H54 (cell line): ENCODE results near the gene PPP2R2B.

Source experiments
- DNase-seq: peaks from one replicate; pipeline ENCODE4 v3.0.0; 2011; ENCODE audit warnings: low spot score, mixed read lengths; ENCODE audit not compliant: insufficient read length
- FAIRE-seq: peaks from 3 replicates; lab custom pipeline; 2011; peaks lifted over from hg19 to GRCh38; lab: Jason Lieb, UNC
- POLR2A ChIP-seq: IDR thresholded peaks from 2 replicates; pipeline ENCODE4 v1.6.1; 2011; ENCODE audit warnings: low read depth, mild to moderate bottlenecking, low read length

The PPP2R2B gene

GRCh38 chr5:146699138-146699537 lies 179.4 kb downstream of the PPP2R2B start:
- DNase-seq: no peak
- no peak for FAIRE-seq
- TF ChIP-seq POLR2A: no peak

GRCh38 chr5:146698651-146699050 lies 179.9 kb downstream of the PPP2R2B start:
- no peak for DNase-seq
- no peak for TF ChIP-seq POLR2A
- no peak for FAIRE-seq

- no peak for FAIRE-seq
- no peak for TF ChIP-seq POLR2A
- DNase-seq: no peak
These were observed 181.3 kb downstream of the PPP2R2B start for GRCh38 chr5:146697211-146697610.

- DNase-seq: no peak
- FAIRE-seq: no peak
- no peak for TF ChIP-seq POLR2A
These were observed 182.9 kb downstream of the PPP2R2B start for GRCh38 chr5:146695646-146696045.

GRCh38 chr5:146690880-146691355 lies 187.6 kb downstream of the PPP2R2B start:
- no peak for DNase-seq
- no peak for TF ChIP-seq POLR2A

GRCh38 chr5:146687630-146688029 lies 190.9 kb downstream of the PPP2R2B start:
- DNase-seq (no peak), FAIRE-seq (no peak)
- TF ChIP-seq POLR2A: no peak

More at GRCh38 chr5:146690880-146691355, 187.6 kb downstream of the PPP2R2B start:
- FAIRE-seq: no peak

GRCh38 chr5:146683861-146684260 lies 194.7 kb downstream of the PPP2R2B start:
- no peak for TF ChIP-seq POLR2A
- FAIRE-seq: no peak

GRCh38 chr5:146682899-146683532 lies 195.5 kb downstream of the PPP2R2B start:
- no peak for FAIRE-seq
- DNase-seq: no peak
- TF ChIP-seq POLR2A: no peak

More at GRCh38 chr5:146683861-146684260, 194.7 kb downstream of the PPP2R2B start:
- DNase-seq: no peak

- DNase-seq: no peak
- no peak for FAIRE-seq
These were observed 196.9 kb downstream of the PPP2R2B start for GRCh38 chr5:146681585-146682105.

GRCh38 chr5:146680846-146681584 lies 197.5 kb downstream of the PPP2R2B start:
- FAIRE-seq: no peak
- no peak for DNase-seq
- TF ChIP-seq POLR2A: no peak

More at GRCh38 chr5:146681585-146682105, 196.9 kb downstream of the PPP2R2B start:
- TF ChIP-seq POLR2A: no peak

GRCh38 chr5:146675636-146676035 lies 202.9 kb downstream of the PPP2R2B start:
- FAIRE-seq: no peak
- TF ChIP-seq POLR2A: no peak

GRCh38 chr5:146672866-146673265 lies 205.7 kb downstream of the PPP2R2B start:
- no peak for TF ChIP-seq POLR2A
- DNase-seq (no peak), FAIRE-seq (no peak)

More at GRCh38 chr5:146675636-146676035, 202.9 kb downstream of the PPP2R2B start:
- DNase-seq: no peak

- DNase-seq: no peak
- TF ChIP-seq POLR2A: no peak
- FAIRE-seq: no peak
These were observed 206.8 kb downstream of the PPP2R2B start for GRCh38 chr5:146671561-146672295.
